GM19043 (cell line): ENCODE data around the gene FBXO44.
"Not testable (repeated sequence)": the region's sequence is repeated elsewhere in the genome, so short reads cannot be mapped to it uniquely, and the experiment has no call there.

Experiments used
- ATAC-seq: cut with Tn5 transposase; IDR thresholded peaks from one replicate; pipeline ENCODE4 v1.9.1; 2021; ENCODE audit warnings: low read depth; ENCODE audit not compliant: unreplicated experiment

Gene FBXO44

GRCh38 chr1:11639372-11639771 is 15.3 kb upstream of the FBXO44 start:
- no peak for ATAC-seq

- no peak for ATAC-seq
Measured at GRCh38 chr1:11640101-11640500, 14.6 kb upstream of the FBXO44 start.

- ATAC-seq, result no peak
Measured at GRCh38 chr1:11640944-11641343, 13.7 kb upstream of the FBXO44 start.

DNA sequence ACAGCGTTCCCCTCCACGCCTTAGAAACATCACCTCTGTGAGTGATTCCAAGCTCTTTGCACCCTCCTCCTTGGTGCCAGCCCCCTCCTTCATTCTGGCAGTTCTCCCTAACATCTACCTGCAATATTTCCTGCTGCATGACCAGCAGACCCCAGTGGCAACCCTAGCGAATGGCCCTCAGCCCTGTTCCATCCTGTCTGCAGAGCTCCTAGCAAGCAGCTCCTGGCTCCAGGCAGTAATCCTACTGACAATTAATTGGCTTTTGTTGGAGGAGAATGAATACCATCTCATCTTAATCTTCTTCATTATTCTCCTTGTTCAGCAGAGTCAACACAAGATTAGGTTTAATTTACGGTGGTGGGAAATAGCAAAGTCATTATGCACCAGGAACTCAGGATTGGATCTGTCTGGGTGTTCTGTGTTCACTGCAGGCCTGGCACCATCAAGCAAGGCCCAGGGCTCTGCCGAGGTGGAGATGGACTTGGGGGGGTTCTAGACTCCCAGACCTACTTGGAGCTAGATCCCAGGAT is 12.8 kb upstream of the FBXO44 start:
- no peak for ATAC-seq

- ATAC-seq, result not testable (repeated sequence)
Measured at GRCh38 chr1:11642418-11643017, 12.2 kb upstream of the FBXO44 start.

- no peak for ATAC-seq
Measured at GRCh38 chr1:11643782-11644181, 10.9 kb upstream of the FBXO44 start.

GRCh38 chr1:11645270-11645669 is 9.4 kb upstream of the FBXO44 start:
- ATAC-seq, result no peak

DNA sequence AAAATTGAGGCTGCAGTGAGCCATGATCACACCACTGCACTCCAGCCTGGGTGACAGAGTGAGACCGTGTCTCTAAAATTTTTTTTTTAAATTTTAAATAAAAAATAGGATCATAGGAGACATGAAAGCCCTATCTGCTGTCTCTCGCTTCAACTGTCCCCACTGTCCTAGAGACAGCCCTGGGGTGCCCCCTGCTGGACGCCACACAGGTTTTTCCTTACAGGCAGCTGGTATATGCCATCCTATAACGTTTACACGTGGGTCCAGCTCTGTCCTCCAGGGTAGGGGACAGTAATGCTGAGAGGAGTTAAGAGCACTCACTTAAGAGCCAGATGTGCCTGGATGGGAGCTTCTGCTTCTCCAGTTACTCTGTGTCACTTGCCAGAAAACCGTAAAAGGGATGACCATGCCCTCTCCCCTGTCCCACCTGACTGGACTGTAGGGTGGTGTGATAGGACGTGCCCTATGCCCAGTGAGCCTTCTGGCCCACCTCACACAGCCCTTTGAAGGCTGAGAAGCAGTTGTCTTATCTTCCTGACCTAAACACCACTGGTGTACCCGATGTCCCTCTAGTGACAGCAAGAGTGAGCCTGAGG is 8.9 kb upstream of the FBXO44 start:
- no peak for ATAC-seq

- ATAC-seq, result no peak
Measured at GRCh38 chr1:11646317-11646716, 8.4 kb upstream of the FBXO44 start.

DNA sequence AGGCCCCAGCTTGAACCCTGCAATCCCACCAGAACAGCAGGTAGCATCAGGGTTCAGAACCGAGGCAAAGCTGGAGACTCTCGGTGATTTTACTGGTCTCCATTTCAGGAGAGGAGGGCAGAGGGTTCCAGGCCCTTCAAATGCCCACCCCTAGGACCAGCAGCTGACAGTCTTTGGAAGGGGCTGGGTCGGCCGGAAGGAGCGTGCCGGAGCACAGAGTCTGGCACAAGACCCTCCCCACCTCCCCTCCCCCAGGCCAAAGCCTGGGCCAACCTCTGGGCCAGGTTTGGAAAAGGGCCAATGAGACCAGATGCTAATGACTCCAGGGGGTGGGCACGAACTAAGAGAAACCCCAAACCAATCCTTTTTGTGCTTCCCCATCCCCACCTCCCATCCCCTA is 7.3 kb upstream of the FBXO44 start:
- no peak for ATAC-seq

DNA sequence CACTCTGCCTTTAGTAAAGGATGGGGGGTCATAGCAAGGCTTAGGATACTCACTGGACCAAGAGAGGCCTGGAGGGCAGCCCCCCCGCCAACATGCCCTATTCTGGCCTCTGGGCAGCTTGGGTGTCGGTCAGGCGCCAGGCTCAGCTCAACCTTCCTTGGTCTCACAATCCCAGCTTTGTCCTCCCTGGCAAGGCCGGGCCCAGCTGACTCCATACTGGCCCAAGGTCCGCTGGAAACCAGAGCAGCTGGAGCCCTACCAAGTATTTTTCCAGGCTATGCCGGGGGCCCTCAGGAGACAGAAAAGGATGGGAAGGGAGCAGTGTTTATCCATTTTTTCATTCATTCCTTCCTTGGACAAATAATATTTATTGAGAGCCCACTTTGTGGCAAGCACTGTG is 6.6 kb upstream of the FBXO44 start:
- no peak for ATAC-seq

- ATAC-seq, result no peak
Measured at GRCh38 chr1:11648732-11649158, 5.9 kb upstream of the FBXO44 start.

- ATAC-seq, result no peak
Measured at GRCh38 chr1:11649237-11649623, 5.4 kb upstream of the FBXO44 start.

- no peak for ATAC-seq
Measured at GRCh38 chr1:11649624-11650330, 4.9 kb upstream of the FBXO44 start.

DNA sequence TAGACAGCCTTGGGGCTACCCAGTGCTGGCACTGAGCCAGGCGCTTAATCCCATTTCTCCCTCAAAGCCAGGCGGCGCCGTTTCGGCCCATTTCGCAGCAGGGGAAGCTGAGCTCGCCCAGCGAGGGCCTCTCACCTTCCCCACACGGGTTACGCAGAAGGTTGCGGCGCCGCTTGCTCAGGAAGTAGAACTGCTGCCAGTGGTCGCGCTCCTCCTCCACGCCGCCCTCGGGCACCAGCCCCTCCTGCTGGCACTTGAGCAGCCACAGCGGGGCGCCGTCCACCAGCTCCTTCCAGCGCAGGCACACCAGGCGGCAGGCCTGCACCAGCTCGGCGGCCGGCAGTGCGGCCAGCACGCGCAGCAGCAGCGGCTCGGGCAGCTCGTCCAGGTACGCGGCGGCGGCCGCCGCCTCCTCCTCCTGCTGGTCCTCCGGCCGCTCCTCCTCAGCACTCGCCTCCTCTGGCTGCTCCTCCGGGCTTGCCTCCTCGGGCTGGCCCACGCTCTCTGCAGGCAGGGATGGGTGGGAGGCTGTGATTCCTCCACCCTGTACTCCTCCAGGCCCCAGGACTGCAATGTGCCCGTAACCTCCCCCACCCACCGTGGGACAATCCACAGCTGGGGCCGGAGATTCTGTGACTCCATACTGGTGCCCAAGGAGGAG is 4.2 kb upstream of the FBXO44 start:
- no peak for ATAC-seq

- no peak for ATAC-seq
Measured at GRCh38 chr1:11651017-11651416, 3.7 kb upstream of the FBXO44 start.

- ATAC-seq, result no peak
Measured at GRCh38 chr1:11652203-11652780, 2.4 kb upstream of the FBXO44 start.

- ATAC-seq, result no peak
Measured at GRCh38 chr1:11653101-11653860, 1.4 kb upstream of the FBXO44 start.

DNA sequence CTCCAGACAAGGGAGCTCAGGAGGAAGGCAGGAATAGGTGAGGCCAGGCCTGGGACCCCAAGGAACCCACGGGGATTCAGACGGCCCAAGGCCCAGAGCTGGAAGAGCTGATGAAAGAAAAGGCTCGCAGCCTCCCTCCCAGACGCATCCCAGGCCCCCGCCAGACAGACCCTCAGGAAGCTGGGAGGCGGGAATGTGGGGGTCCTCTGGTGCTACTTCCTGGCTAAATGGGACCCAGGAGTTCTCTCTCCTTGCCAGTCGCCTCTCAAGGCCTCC is 878 bp upstream of the FBXO44 start:
- ATAC-seq, result no peak
